HG03066 (cell line): ENCODE data around the gene ACTMAP.
A peak's percentile ranks its signal among the peaks of the same experiment; 100 is the strongest.

Experiments
- ATAC-seq: cut with Tn5 transposase; IDR thresholded peaks from one replicate; pipeline ENCODE4 v1.9.1; 2021; ENCODE audit warnings: low read depth; ENCODE audit not compliant: unreplicated experiment

ACTMAP gene

GRCh38 chr19:40721936-40722661, 28.2 kb downstream of the ACTMAP start:
- no peak for ATAC-seq

GRCh38 chr19:40721140-40721486, 29.2 kb downstream of the ACTMAP start:
- no peak for ATAC-seq

GRCh38 chr19:40719414-40719894, 30.8 kb downstream of the ACTMAP start:
- ATAC-seq = no peak

- ATAC-seq = no peak
Observed at GRCh38 chr19:40718774-40719391, 31.4 kb downstream of the ACTMAP start.

GRCh38 chr19:40717880-40718773, 32.1 kb downstream of the ACTMAP start:
- no peak for ATAC-seq

DNA sequence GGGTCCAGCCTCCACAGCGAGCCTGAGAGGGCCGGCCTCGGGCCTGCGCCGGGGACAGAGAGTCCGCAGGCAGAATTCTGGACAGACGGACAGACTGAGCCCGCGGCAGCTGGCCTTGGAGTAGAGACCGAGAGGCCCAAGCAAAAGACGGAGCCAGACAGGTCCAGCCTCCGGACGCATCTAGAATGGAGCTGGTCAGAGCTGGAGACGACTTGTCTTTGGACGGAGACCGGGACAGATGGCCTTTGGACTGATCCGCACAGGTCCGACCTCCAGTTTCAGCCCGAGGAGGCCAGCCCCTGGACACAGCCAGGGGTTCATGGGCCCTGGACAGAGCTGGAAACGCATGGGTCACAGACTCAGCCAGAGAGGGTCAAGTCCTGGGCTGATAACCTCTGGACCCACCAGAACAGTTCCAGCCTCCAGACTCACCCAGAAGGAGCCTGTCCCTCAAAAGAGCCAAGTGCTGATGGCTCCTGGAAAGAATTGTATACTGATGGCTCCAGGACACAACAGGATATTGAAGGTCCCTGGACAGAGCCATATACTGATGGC, 32.9 kb downstream of the ACTMAP start:
- ATAC-seq = peak; percentile 1

GRCh38 chr19:40716482-40717324, 33.6 kb downstream of the ACTMAP start, which contains the start of the genes COQ8B and ITPKC:
Gene COQ8B, minus strand, starts transcription at chr19:40716886. Its CDS starts 2,254 bp downstream, at chr19:40714632.
Gene ITPKC, plus strand, starts transcription at chr19:40717112. Its CDS starts 24 bp downstream, at chr19:40717136.
- ATAC-seq = peak; percentile 64

GRCh38 chr19:40716031-40716481, 34.2 kb downstream of the ACTMAP start:
- no peak for ATAC-seq

DNA sequence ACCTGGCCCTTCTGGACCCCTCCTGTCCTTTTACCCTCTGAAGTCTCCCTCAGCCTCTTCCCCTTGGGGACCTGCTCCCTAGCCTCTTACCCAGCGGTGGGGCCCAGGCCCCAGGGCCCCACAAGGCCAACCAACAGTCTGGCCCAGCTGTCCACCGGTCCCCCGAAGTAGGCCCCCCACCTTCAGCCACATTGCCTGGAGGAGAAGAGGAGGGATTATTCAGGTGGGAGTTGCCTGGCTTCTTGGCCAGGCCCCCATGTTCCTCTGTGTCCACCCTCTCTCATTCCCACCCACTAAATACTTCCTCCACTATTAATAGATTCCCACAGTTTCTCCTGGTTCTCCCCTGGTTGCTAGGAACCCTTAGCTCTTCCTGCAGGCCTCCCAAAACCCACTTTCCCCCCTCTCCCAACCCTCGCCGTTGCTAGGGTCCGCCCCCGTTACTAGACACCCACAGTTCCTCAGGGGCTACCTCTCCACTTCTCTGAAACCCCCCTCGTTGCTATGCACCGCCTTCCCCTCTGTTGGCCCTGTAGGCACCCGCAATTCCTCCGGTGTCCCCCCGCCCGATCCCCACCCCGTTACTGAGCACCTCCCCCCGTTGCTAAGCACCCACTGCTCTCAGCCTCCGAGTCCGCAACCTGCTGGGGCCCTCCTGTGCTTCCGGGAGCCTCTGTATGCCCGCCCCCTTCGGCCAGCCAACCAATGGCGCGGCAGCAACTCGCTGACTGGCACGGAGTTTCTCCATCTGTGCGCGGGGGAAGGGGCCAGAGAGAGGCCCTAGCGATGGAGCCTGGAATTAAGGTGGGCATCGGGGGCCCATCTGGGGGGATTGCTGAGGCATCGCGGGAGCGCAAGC, 35.6 kb downstream of the ACTMAP start:
- peak; percentile 43 for ATAC-seq

GRCh38 chr19:40713939-40714338, 36.3 kb downstream of the ACTMAP start:
- ATAC-seq = no peak

DNA sequence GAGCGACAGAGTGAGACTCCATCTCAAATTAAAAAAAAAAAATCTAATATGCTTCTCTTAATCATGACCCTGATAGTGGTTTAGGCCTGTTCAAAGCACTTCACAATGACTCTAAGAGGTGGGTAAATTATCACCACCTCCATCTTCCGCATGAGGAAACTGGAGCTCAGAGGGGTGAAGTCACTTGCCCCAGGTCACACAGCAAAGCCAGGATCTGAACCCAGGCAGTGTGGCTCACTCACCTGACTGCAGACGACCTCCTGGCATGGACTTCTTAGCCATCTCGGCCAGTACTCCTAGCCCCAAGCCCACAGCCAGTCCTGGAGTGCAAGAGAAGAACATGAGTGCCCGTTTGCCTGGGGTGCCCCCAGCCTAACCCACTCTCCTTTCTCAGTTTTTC, 40.5 kb downstream of the ACTMAP start:
- ATAC-seq = no peak

GRCh38 chr19:40707615-40708014, 42.7 kb downstream of the ACTMAP start:
- no peak for ATAC-seq

- ATAC-seq = no peak
Observed at GRCh38 chr19:40705950-40706619, 44.2 kb downstream of the ACTMAP start.

DNA sequence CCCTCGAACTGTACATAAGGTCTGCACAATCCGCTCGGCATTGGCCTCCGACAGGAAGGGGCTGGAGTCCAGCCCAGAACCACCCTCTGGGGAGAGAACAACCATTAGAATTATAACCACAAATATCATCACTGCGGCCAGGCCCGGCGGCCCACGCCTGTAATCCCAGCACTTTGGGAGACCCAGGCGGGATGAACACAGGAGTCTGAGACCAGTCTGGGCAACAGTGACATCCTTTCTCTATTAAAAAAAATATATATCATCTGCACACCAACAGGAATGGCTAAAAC, 45.0 kb downstream of the ACTMAP start:
- no peak for ATAC-seq

DNA sequence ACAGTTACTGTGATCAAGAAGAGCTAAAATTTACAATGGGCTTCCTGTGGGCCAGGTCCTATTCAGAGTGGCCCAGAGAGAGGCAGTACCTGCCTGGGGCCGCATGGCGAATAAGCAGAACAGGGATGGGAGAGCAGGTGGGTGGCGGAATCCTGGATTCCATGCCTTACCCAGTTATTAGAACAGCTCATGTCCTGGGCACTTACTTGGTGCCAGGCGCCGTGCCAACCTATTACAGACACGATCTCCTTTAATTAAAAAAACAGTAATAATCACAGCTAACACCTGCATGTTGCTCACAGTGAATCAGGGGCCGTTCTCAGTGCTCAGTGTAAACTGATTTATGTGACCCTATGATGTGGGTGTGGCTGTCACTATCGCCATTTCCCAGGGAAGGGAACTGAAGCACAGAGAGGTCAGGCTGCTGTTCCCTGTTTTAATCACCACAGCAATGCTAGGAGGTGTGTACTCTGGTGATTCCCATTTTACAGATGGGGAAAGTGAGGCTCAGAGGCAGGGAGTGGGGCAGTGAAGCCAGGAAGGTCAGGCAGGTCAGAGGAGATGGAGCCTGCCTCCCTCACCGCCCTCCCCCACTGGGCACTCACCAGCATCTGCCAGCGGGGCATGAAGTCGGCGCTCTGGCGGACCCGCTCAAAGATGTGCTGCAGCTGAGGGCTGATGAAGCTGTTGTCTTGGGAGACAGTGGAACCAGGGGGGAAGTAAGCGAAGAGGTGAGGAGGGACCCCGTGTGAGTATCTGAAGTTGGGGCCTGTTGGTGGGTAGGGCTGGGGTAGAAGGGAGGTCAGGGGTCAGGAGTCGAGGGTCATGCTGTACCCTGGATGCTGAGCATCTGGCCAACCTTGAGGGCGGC, 45.6 kb downstream of the ACTMAP start:
- no peak for ATAC-seq

GRCh38 chr19:40703029-40703755, 47.1 kb downstream of the ACTMAP start:
- no peak for ATAC-seq
